ENCODE data around the gene IFI30.

IFI30 gene

DNA sequence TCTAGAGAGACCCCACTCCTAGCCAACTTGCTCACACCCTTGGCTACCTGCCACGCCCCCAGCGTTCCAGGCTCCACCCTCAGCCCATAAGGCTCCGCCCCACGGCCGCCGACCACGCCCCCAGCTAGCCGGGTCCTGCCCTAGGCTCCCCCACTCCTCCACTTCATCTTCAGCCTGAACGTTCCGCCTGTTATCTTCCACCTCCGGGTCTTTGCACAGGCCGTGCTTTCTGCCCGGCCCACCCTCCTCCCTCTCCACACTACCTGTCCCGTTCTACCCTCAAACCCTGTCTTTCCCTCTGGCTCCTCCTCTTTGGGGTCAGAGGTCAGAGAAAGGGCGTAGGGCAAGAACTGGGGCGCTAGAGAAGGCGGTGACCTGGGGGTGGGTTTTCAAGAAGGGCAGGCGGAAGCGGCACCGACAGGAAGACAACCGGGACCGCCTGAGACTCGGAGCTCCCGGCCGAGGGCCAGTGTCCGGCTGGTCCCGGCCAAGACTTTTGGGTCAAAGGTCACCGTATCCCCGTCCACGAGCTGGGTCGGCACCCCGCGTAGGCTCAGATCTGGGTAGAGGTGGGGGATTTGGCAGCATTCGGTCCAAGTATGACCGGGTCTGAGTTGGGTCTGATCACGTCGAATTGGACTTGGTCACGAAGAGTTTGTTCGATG, 50.4 kb downstream of the IFI30 start:
- in situ Hi-C loops (cut with MboI; ENCODE audit: low sequenced_read_pairs) = no loop called here

DNA sequence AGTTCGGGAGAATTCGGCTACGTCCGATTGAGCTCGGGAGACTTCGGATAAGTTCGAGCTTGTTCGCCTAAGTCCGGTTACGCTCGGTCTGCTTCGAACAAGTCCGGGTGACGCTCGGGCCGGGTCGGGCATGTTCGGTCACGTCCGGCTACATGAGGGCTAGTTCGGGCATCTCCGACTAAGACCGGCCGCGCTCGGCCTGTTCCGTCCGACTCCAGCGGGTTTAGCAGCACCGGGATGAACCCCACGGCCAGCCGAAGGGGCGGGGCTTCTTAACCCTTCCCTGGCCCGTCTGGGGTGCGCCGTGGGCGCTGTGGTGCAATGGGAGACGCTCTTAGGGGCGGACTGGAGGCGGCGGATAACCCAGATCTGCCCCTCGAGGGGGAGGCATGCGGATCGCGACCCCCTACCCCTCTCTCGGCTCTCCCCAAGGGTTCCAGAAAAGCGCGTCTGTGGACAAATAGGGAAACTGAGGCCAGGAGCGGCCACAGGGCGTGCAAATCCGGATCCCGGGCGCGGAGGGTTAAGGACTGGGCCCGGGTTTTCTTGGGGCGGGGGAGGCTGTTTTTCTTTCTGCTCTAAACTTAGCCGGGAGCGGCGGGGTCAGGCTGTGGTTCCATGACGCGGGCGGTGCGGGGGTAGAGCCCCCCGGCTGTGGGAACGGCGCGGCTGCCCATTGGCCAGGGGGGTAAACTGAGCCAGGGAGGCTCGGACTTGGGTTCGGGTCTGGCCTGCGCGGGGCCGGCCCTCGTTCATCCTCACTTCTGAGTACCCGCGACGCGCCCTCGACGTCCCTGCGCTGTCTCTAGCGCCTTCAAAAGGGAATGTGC, 51.1 kb downstream of the IFI30 start:
- in situ Hi-C loops (cut with MboI; ENCODE audit: low sequenced_read_pairs) = no loop called here

DNA sequence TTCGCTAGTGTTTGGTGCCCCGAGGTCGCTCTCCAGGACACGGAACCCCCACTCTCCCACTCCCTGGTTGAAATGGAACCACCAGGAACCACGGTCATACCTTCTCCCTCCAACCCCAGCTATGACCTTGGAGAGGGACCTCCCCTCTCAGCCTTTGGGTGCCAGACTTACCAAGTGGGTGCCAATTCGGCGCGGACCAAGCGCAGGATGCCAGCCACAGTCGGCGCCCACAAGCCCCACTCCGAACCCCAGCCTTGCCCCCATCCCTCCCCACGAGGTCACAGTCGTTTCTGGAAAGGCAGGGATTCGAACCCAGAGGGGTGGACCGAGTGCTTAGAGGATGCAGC, 51.7 kb downstream of the IFI30 start:
- in situ Hi-C loops (cut with MboI; ENCODE audit: low sequenced_read_pairs) = no loop called here

DNA sequence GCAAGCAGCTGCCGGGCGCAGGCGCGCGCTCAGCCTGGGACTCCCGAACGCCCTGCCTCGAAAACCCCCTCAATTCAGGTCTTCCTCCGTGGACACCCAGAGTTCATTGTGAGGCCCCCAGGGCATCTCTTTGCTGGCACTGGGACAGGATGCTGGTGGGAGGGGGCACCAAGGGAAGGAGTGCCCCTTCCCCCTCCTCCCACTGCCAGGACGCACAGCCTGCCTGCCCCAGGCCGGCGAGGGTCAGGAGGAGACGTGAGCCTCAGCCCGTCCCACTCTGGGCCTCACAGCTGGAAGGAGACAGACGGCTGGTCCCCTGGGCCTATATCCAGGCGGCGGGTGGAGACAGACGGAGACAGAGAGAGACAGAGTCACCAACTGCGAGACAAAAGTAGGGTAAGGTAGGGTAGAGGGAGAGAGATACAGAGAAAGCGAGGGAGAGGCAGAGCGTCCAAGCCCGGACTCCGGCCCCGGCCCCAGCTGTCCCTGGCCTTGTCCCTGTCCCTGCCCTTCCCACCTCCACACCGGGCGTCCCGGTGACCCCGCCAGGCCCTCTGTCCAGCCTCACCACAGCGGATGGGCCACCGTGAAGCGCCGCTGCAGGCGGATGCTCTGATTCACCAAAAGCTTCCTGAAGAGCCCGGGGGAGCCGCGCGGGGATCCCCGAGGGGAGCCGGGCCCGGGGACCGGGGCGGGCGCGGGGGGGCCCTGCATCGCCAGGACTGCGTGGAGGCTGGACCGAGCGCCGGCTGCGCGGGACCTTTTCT, 52.3 kb downstream of the IFI30 start, which contains the start of gene PDE4C:
Gene PDE4C (minus strand): TSS at position 737 of the 767 bp plus-strand sequence. CDS start 23 bp downstream, at position 714.
- in situ Hi-C loops (cut with MboI; ENCODE audit: low sequenced_read_pairs) = no loop called here

DNA sequence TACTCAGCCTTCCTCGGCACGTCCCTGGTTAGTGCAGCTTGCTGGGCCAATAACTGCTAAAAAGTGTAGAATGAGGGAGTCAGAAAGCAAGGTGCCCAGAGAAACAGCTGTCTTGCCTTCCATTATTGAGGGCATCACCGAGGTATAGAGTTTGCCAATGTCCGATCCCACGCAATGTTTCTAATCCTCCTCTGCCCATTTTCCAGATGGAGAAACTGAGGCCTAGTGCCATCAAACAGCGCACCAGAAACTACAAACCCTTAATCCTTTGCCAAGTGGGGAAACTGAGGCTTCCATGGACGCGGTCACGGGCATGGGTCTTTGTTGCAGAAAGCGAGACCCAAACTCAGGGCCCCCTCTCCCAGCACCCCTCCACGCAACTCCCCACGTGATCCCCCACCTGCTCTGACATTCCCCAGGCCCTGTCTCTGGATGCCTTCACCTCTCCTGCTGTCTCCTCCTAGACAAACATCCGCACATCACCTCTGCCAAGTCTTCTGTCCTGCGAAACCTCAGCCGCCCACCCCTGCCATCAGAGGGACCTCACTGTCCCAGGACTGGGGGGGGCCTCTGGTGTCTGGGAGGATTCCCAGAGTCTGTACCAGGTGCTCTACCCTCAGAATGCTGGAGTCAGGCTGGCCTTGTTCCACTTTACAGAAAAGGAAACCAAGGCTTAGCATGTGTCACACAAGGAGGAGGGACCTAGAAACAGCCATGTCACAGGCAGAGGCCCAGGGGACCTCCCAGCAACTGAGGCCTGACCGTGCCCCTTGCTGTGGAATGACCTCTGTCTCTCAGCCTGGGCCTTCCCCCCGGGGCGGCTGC, 53.6 kb downstream of the IFI30 start:
- in situ Hi-C loops (cut with MboI; ENCODE audit: low sequenced_read_pairs) = no loop called here
